HCT116 (cell line): ENCODE results near the gene NCAN.

ENCODE experiments used
- CBX3 ChIP-seq: IDR thresholded peaks from 2 replicates; pipeline ENCODE4 v1.6.1; 2012; ENCODE audit warnings: low read depth
- CEBPB ChIP-seq: IDR thresholded peaks from 2 replicates; pipeline ENCODE4 v1.6.1; 2012; ENCODE audit warnings: low read depth
- EZH2 ChIP-seq: fragments of 200-600 bp; sonication (generic); IDR thresholded peaks from 2 replicates; pipeline ENCODE4 v1.6.1; 2017; ENCODE audit warnings: antibody characterized with exemption, mixed run types
- EZH2phosphoT487 ChIP-seq: fragments of 200-600 bp; IDR thresholded peaks from 2 replicates; pipeline ENCODE4 v1.6.1; 2018; ENCODE audit warnings: antibody characterized with exemption, borderline replicate concordance
- JUND ChIP-seq: IDR thresholded peaks from 2 replicates; pipeline ENCODE4 v1.6.1; 2012
- POLR2A ChIP-seq: IDR thresholded peaks from 2 replicates; pipeline ENCODE4 v1.7.0; 2011; ENCODE audit warnings: borderline replicate concordance; ENCODE audit not compliant: insufficient read depth, insufficient read length; ENCODE audit errors: extremely low read depth
- POLR2AphosphoS5 ChIP-seq: IDR thresholded peaks from 2 replicates; pipeline ENCODE4 v1.6.1; 2011; ENCODE audit warnings: mild to moderate bottlenecking, low read depth, low read length, moderate library complexity
- RAD21 ChIP-seq: IDR thresholded peaks from 2 replicates; pipeline ENCODE4 v1.6.1; 2012; ENCODE audit warnings: low read depth, mild to moderate bottlenecking
- ZNF274 ChIP-seq: fragments of 200-500 bp; sonication (Bioruptor generic); IDR thresholded peaks from 2 replicates; pipeline ENCODE4 v1.6.1; 2014; ENCODE audit warnings: mild to moderate bottlenecking, low read depth, low read length, inconsistent platforms
- TF ChIP-seq, protein P1 (sequence below), 3 experiments: fragments of 200-600 bp in 1 of 3; sonication (generic) in 1 of 3; IDR thresholded peaks in 2 of 3; conservative IDR thresholded peaks in 1 of 3; 2 replicates each; pipeline ENCODE4 v1.5.1; 2012 to 2017; ENCODE audit warnings: low read depth in 2 of 3, low read length in 2 of 3, antibody characterized with exemption in 1 of 3, borderline replicate concordance in 1 of 3, control low read depth in 1 of 3, mild to moderate bottlenecking in 1 of 3, mixed read lengths in 1 of 3, mixed run types in 1 of 3, moderate library complexity in 1 of 3; ENCODE audit not compliant: insufficient read depth in 1 of 3
- TF ChIP-seq, protein P2 (sequence below): IDR thresholded peaks from 2 replicates; pipeline ENCODE4 v1.6.1; 2012
- TF ChIP-seq, protein P3 (sequence below): IDR thresholded peaks from 2 replicates; pipeline ENCODE4 v1.6.1; 2012

DNA sequence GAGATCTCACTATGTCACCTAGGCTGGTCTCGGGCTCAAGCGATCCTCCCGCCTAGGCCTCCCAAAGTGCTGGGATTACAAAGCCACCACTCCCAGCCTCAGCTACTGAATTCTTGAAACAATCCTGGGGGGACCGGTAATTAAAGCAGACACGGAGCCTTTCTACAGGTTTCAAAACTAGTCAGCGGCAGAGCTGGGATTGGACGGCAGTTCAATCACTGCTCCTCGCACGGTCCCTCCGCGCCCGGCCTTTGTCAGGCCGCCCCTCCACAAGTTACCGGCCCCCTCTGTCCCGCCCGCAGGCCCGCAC lies 20.0 kb upstream of the NCAN start:
- TF ChIP-seq, protein P1, sequence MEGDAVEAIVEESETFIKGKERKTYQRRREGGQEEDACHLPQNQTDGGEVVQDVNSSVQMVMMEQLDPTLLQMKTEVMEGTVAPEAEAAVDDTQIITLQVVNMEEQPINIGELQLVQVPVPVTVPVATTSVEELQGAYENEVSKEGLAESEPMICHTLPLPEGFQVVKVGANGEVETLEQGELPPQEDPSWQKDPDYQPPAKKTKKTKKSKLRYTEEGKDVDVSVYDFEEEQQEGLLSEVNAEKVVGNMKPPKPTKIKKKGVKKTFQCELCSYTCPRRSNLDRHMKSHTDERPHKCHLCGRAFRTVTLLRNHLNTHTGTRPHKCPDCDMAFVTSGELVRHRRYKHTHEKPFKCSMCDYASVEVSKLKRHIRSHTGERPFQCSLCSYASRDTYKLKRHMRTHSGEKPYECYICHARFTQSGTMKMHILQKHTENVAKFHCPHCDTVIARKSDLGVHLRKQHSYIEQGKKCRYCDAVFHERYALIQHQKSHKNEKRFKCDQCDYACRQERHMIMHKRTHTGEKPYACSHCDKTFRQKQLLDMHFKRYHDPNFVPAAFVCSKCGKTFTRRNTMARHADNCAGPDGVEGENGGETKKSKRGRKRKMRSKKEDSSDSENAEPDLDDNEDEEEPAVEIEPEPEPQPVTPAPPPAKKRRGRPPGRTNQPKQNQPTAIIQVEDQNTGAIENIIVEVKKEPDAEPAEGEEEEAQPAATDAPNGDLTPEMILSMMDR (IDR thresholded peaks at IDR 0.05 in 2 of 3, conservative IDR thresholded peaks at IDR 0.05 in 1 of 3; ENCODE audit: borderline replicate concordance in 1 of 3, insufficient read depth in 1 of 3, low read depth in 2 of 3, low read length in 2 of 3): no peak
- TF ChIP-seq, protein P2, sequence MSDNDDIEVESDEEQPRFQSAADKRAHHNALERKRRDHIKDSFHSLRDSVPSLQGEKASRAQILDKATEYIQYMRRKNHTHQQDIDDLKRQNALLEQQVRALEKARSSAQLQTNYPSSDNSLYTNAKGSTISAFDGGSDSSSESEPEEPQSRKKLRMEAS: no peak
- no peak for TF ChIP-seq ZNF274
- no peak for TF ChIP-seq POLR2AphosphoS5
- no peak for TF ChIP-seq POLR2A
- no peak for TF ChIP-seq JUND
- no peak for TF ChIP-seq EZH2
- TF ChIP-seq CEBPB: no peak
- no peak for TF ChIP-seq RAD21
- no peak for TF ChIP-seq EZH2phosphoT487
- TF ChIP-seq, protein P3, sequence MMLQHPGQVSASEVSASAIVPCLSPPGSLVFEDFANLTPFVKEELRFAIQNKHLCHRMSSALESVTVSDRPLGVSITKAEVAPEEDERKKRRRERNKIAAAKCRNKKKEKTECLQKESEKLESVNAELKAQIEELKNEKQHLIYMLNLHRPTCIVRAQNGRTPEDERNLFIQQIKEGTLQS: no peak
- no peak for TF ChIP-seq CBX3
